ENCODE data around the gene DOK6. TPM values are rescaled to one million over a fixed set of nuclear protein-coding genes. Genes with fewer than 3 reads are reported as not detected.
"Not testable (repeated sequence)": the region's sequence is repeated elsewhere in the genome, so short reads cannot be mapped to it uniquely, and the experiment has no call there.

Gene DOK6
- total RNA-seq, 1 experiment from 2014 or later: not detected

- not testable (repeated sequence) for DNase-seq (ENCODE audit: low spot score)
Measured at GRCh38 chr18:69864802-69865201, 464.1 kb downstream of the DOK6 start.

DNA sequence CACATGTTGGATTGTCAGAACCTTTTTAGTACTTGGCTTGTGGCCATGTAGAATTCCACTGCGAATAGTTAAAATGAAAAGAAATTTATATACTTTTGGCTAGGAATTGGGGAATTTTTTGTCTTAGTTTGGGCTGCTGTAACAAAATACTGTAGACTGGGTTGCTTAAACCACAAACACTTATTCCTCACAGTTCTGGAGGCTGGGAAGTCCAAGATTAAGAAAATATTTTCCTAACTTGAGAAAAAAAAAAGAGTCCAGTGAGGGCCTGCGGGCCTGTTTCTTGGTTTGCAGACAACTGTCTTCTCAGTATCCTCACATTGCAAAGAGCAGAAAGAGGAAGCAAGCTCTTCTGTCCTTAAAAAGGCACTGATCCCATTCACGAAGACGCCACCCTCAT lies 465.1 kb downstream of the DOK6 start:
- no peak for DNase-seq (ENCODE audit: low spot score)

- no peak for DNase-seq (ENCODE audit: low spot score)
Measured at GRCh38 chr18:69866212-69866611, 465.5 kb downstream of the DOK6 start.

DNA sequence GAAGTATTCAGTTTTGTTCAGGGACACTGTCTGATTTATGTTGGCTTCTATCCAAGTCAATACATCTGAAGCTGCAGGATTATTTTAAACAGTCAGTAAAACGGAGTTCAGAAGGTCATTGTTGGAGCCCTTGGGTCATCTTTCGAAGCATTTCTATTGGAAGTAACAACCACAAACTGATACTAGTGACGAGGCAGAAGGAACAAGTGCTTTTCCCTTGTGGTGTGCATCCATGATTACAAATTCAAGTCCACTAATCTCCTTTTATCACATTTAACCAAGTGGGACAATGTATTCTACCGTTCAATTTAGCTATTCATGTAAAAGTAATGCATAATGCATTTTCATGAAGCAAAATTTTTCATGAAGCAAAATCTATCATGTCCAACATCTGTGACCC lies 470.0 kb downstream of the DOK6 start:
- DNase-seq (ENCODE audit: low spot score): no peak

DNA sequence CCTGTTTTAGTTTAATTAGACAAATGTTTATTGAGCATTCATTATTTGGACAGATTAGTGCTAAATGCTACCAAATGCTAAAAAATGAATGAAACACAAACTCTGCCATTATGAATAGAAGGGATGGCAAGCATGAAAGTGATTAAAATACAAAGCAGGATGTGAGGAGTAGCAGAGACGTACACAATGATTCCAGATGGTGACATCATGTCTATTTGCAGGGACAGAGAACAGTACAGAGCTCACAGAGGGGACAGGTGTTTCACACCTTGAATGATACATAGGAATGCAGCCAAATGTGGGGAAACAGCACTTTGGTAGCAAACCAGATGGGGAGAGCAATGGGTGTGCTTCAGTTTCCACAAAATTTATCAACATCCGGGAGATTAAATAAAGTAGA lies 470.7 kb downstream of the DOK6 start:
- no peak for DNase-seq (ENCODE audit: low spot score)

- no peak for DNase-seq (ENCODE audit: low spot score)
Measured at GRCh38 chr18:69872661-69873060, 472.0 kb downstream of the DOK6 start.

DNA sequence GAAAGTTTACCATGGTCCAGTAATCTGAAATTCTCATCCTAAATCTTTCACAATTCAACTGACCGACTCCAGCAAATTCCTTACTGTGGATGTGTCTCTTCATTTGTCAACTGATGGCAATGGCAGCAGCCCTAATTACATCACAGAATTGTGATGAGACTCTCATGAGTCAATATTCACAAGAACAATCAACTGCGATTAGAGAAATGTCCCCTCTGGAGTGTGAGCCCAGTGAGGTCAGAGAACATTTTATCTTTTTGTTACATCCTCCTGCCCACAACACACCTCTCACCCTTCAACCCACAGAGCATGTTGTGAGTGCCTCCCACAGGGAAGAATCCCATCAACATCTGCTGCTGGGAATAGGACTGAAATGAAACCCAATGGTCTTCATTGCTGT lies 473.4 kb downstream of the DOK6 start:
- no peak for DNase-seq (ENCODE audit: low spot score)

DNA sequence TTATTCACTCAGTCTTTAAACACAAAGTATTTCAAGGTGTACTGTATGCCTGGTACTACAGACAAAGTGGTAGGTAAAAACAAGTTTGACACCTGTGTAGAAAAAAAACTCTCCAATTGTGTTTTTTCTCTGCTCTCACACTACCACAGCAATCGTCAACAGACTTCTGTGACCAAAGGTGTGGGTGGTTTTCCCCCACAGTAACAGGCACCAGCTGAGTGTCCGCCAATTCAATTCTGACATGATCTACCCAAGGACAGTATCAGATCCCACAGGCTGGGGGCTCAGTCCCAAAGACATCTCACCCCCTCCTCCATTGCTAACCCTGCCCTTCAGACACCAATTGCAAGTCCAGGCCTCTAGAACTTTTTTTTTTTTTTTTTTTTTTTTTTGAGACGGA lies 475.8 kb downstream of the DOK6 start:
- no peak for DNase-seq (ENCODE audit: low spot score)

DNA sequence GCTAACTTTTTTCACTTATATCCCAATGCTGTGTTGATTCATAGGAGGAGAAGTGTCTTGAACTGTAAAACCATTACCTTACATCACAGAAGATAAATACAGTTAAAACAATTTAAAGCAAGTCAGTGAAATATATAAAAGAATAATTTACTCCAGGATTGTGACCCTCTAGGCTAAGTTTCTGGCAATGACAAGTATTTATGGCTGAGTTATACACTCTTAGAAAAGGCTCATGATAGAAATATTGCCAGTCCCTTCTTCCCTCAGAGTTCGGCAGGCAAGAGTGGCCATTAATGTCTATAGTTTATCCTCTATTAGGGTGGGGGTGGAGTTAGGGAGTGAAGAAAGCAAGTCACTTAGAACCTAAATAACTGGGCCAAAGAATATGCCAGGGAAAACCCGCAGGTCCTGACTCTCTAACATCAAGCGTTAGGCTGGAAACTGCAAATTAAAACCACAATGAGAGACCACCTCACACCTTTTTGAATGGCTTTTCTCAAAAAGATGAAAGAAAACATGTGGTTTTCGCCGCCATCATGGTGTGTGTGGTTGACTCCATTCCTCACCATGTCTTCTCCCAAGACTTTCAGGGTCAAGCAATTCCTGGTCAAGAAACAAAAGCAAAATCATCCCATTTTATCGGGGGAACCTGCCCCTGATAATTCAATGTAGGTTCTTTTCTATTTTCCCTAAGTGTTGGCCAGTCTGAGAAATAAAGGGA lies 477.7 kb downstream of the DOK6 start:
- no peak for DNase-seq (ENCODE audit: low spot score)

- DNase-seq (ENCODE audit: low spot score): not testable (repeated sequence)
Measured at GRCh38 chr18:69879051-69879450, 478.4 kb downstream of the DOK6 start.

DNA sequence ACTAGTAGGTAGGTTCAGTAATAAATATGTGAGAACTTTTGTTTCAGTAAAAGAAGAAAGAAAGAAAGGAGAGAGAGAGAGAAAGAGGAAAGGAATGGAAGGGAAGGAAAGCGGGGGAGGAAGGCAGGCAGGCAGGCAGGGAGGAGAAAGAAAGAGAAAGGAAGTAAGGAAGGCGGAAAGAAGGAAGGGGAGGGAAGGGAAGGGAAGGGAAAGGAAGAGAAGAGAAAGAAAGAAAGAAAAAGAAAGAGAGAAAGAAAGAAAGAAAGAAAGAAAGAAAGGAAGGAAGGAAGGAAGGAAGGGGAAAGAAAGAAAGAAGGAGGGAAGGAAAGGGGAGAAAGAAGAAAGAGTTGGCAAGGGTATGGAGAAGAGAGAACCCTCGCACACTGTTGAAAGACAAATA lies 479.4 kb downstream of the DOK6 start:
- no peak for DNase-seq (ENCODE audit: low spot score)

DNA sequence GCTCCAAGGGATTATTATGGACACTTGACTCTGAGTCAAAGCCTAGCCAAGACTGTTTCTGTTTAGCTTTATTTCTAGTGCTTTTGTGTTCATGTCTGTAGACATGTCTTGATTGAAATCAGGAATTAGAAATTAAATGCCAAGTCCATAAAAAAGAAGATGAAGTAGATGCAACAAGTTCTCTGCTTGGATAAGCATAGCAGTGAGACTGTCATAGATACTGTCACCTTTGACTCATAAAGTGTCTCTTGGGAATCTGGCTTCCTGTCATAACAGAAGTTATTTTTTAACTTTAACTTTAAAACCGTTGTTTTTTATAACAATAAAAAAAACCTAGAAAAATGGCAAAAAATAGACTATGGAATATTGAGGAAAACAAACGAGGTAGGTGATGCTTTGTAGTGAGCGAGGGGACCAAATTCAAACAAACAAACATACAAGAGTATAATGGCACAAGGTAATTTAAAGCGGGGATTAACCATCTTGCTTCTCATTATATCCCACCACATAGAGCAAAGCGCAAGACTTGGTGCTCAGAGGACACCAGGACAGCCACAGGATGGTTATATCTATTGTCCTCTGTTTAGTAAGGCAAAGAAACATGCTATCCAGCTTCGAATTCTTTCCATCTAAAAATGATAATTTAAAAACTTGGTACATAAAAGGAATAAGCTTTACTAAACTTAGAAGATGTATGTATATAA lies 482.4 kb downstream of the DOK6 start:
- DNase-seq (ENCODE audit: low spot score): no peak

DNA sequence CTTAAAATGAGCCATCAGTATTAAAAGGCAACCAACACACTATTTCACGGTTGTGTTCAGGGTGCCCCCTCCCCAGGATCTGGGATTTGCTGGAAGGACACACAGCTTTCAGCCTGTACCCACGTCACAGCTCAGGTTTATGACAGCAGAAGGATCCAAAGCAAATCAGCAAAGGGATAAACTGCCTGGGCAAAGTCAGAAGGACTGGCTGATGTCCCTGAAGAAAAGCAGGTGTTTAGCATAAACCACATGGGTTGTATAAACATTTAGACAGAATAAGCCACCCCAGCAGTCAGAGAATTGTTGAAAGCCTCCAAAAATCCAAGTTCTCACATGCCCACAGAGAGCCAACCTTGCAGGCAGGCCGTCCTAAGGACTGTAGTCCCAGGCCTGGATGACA lies 483.1 kb downstream of the DOK6 start:
- DNase-seq (ENCODE audit: low spot score): no peak

DNA sequence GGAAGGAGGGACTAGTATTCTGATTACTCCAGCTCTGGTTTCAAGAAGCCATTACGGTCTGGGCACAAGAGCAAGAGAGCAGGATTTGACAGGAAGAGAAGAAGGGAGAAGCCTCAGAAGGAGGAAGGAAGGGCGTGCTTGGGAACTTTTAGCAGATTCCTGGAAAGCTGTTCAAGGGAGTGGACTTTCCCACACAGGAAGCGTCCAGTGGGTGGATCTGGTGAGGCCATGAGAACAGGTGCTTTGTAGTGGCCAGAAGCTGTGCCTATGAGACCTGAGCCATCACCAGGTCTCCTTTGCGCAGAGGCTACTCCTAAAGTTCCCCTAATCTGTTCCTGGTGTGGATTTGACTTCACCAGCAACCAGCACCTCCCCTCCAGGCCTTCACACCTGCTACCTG lies 484.7 kb downstream of the DOK6 start:
- DNase-seq (ENCODE audit: low spot score): no peak

- DNase-seq (ENCODE audit: low spot score): no peak
Measured at GRCh38 chr18:69885841-69886531, 485.3 kb downstream of the DOK6 start.

GRCh38 chr18:69887256-69887655 lies 486.6 kb downstream of the DOK6 start:
- DNase-seq (ENCODE audit: low spot score): no peak

GRCh38 chr18:69889009-69889408 lies 488.3 kb downstream of the DOK6 start:
- no peak for DNase-seq (ENCODE audit: low spot score)

DNA sequence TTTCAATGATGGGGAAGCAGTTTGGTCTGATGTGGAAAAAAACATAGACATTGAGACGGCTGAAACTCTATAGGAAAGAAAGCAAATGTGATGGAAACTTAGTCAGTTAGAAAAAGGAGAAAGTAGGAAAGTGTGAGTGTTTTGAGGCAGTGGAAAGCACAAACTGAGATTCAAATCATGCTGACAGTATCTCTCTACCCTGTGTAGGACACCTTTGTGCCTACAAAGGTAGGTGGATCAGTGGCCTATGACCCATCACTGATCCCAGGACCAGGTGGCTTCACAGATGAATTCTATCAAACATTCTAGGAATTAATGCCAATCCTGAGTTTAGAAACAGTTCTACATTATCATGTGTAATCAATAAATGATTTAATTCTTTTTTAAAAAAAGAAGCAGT lies 489.9 kb downstream of the DOK6 start:
- DNase-seq (ENCODE audit: low spot score): no peak

GRCh38 chr18:69894467-69894866 lies 493.8 kb downstream of the DOK6 start:
- DNase-seq (ENCODE audit: low spot score): no peak

DNA sequence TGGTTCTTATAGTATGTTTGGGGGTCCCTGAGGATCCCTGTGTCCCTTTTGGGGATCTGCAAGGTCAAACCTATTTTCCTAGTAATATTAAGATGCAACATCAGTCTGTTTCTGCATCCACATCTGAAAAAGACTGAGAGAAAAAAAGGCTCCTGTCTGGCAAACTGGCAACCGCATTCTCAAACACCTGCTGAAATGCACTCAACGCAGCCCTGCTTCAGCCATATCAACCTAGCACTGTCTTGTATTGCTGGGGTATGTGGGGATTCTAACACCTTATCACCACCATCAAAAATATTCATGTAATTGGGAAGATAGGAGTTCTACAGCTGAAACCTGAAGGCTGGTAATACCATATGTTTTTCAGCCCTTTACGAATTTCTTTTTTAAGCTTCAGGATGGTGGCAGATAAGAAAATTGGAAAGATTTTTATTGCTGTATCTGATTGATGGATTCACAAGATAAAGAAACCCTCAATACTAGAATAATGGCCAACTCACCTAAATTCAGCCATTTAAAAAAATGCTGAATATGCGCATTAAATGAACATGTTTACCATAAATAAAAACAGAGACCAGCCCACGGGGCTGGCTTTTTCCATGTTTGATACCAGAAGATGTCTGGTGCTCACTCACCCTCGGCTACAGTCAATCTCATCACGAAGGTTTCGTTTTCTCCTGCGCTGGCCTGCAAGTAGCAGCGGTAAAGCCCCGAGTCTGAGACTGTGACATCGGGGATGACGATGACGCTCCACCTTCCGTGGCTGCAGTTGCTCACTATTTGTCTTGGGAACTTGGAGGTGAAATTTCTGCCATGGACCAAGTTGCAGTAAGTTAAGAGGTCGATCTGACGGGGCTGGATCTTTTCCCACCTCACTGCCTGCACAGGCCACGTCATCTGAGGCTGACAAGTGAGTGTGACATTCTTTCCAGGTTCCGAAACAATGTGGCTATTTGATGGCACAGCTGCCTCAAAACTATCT lies 494.7 kb downstream of the DOK6 start:
- no peak for DNase-seq (ENCODE audit: low spot score)

GRCh38 chr18:69897397-69898108 lies 496.9 kb downstream of the DOK6 start:
- no peak for DNase-seq (ENCODE audit: low spot score)
